ENCODE results near the gene ATXN7. TPM values are rescaled to one million over a fixed set of nuclear protein-coding genes. Genes with fewer than 3 reads are reported as not detected.

Gene ATXN7
- total RNA-seq, 4 donors from 2014 or later: 21.4 to 88.6 (median 36.1) TPM

DNA sequence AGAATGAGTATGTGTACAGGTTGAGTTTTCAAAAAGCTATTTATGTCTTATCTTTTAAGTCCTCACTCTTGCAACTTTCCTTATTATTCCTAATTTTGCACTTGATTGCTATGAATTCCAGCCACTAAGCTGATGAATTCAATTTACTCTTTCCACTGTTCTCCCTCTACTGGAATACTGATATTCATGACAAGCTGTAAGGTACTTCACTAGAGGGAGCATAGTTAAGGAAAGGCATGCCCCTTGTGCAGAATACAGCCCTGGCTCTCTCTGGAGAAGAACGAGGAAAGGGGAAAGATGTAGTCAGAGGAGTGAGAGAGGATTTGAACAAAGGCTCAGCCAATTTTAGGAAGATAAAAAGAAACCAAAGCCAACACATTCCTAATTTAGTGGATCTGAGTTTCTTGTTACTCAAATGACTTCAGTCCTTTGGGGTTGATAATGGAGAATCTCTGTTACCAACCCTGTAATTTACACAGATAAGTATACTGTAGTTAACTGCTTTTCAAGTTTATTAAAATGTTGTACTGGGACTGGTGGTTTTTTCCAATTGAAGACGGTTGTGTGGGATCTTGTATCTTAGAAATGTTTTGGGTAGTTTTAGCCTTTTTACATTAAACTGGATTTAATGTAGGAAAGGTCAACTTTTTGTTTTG, 44.5 kb downstream of the ATXN7 start:
- 50 to 52% methylated on average over 2 of the region's 2 CpGs for WGBS, 2 donors
- H3K4me3 ChIP-seq (ENCODE audit: low read depth, poor library complexity, severe bottlenecking): no peak overlapping the region
- TF ChIP-seq, protein P1, sequence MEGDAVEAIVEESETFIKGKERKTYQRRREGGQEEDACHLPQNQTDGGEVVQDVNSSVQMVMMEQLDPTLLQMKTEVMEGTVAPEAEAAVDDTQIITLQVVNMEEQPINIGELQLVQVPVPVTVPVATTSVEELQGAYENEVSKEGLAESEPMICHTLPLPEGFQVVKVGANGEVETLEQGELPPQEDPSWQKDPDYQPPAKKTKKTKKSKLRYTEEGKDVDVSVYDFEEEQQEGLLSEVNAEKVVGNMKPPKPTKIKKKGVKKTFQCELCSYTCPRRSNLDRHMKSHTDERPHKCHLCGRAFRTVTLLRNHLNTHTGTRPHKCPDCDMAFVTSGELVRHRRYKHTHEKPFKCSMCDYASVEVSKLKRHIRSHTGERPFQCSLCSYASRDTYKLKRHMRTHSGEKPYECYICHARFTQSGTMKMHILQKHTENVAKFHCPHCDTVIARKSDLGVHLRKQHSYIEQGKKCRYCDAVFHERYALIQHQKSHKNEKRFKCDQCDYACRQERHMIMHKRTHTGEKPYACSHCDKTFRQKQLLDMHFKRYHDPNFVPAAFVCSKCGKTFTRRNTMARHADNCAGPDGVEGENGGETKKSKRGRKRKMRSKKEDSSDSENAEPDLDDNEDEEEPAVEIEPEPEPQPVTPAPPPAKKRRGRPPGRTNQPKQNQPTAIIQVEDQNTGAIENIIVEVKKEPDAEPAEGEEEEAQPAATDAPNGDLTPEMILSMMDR (IDR thresholded peaks at IDR 0.05): no peak
- TF ChIP-seq POLR2A (IDR thresholded peaks at IDR 0.05): no peak
- no peak for DNase-seq (ENCODE audit: low spot score in 2 of 2)
- intact Hi-C loops (cut with DNase I; ENCODE audit: low total_unique reads): loop anchor here (1.0 kb wide), 1 partner anchor 20 kb away; no protein-coding TSS in a partner anchor

DNA sequence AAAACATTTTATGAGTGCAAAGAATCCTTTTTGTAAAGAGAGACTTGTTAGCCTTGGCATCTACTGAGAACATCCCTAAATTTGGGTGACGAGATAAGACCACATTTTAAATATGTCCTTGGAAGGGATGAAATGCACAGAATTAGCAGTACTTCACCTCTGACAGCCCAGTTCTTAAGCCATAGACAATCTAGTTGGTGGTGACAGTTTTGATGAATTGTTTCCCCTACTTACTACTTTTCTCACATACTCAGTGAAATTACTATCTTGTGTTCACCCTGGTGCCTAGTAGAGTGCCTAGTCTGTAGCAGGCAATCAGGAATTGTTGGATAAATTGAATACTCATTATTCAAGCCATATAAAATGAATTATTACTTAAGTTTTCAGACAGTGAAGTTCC, 45.1 kb downstream of the ATXN7 start:
- no peak overlapping the region for H3K4me3 ChIP-seq (ENCODE audit: low read depth, poor library complexity, severe bottlenecking)
- no peak for DNase-seq (ENCODE audit: low spot score in 2 of 2)
- TF ChIP-seq, protein P1 (IDR thresholded peaks at IDR 0.05): no peak
- intact Hi-C loops (cut with DNase I; ENCODE audit: low total_unique reads): loop anchor here (1.0 kb wide), 1 partner anchor 20 kb away; no protein-coding TSS in a partner anchor
- 92 to 100% methylated on average over 1 of the region's 1 CpG for WGBS, 2 donors

DNA sequence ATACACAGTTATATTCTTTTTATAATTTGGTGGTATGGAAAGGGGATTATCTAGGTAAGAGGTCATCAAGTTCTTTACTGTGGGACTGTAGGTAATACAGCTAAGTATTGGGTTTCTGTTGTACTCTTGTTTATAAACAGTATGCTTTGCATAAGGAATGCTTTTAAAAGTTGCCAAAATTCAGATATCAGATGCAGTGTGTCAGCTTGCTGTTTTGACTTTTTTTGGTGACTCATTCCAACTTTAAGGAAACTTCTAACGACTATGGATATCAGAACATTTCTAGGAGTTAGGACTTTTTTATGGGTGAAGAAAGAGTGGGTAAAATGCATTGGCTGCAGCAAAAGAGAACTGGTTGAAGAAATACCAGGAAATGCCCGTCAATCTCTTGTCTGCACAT, 45.8 kb downstream of the ATXN7 start:
- 67 to 70% methylated on average over 2 of the region's 2 CpGs for WGBS, 2 donors
- no peak for TF ChIP-seq POLR2A (IDR thresholded peaks at IDR 0.05)
- TF ChIP-seq, protein P1 (IDR thresholded peaks at IDR 0.05): no peak
- intact Hi-C loops (cut with DNase I; ENCODE audit: low total_unique reads): no loop called here
- DNase-seq (ENCODE audit: low spot score in 2 of 2): no peak
- H3K4me3 ChIP-seq (ENCODE audit: low read depth, poor library complexity, severe bottlenecking): no peak overlapping the region

DNA sequence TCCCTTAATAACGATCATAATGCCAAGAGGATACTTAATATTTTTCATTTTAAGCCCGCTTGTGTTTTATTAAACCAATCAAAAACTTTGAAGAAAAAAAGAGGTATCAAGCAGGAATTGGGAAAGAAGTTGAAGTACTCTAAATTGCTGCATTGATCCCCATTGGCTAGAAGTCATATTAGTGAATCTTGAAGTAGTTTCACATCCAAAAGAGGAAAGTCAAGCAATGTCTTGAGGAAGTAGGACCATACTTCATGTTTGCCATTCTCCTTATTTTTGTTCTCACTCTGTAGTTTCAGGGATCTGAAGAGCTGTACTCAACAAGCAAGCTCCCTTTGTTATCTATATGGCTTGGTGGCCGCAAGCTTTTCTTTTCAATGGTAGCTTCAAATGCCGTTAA, 46.3 kb downstream of the ATXN7 start:
- intact Hi-C loops (cut with DNase I; ENCODE audit: low total_unique reads): no loop called here
- WGBS, 2 donors: 92 to 95% methylated on average over 4 of the region's 4 CpGs
- no peak for DNase-seq (ENCODE audit: low spot score in 2 of 2)
- no peak overlapping the region for H3K4me3 ChIP-seq (ENCODE audit: low read depth, poor library complexity, severe bottlenecking)
- TF ChIP-seq, protein P1 (IDR thresholded peaks at IDR 0.05): no peak
- no peak for TF ChIP-seq POLR2A (IDR thresholded peaks at IDR 0.05)

DNA sequence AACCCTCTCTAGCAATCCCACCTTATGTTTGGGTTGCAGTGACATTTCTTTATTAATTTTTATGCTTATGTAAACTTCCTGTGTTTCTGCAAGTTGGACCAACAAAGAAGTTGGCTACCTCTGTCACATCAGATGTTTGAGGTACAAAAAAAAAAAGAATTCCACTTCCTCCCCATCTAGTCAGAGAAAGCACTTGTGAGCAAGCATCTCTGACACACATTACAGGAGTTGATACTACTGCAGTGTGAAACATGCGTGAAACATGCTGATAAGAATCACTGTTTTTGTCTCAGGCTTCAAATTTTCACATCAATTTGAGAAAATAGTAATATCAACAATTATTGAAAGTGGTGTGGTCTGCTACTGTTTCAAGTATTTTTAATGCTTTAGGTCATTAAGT, 47.2 kb downstream of the ATXN7 start:
- intact Hi-C loops (cut with DNase I; ENCODE audit: low total_unique reads): no loop called here
- no peak overlapping the region for H3K4me3 ChIP-seq (ENCODE audit: low read depth, poor library complexity, severe bottlenecking)
- 25 to 26% methylated on average over 1 of the region's 1 CpG for WGBS, 2 donors

More for the DNA sequence above, 47.2 kb downstream of the ATXN7 start:
- DNase-seq (ENCODE audit: low spot score in 2 of 2): no peak
- TF ChIP-seq, protein P1 (IDR thresholded peaks at IDR 0.05): no peak
- no peak for TF ChIP-seq POLR2A (IDR thresholded peaks at IDR 0.05)
